ENCODE measurements around the gene RNF223. TPM values are rescaled to one million over a fixed set of nuclear protein-coding genes. Genes with fewer than 3 reads are reported as not detected.

RNF223 gene
- total RNA-seq, 1 experiment from 2014 or later = not detected

GRCh38 chr1:1081311-1082238, 7.5 kb upstream of the RNF223 start (continued):
- TF ChIP-seq AFF4 (CRISPR knock-in tag; IDR thresholded peaks at IDR 0.05; ENCODE audit: borderline replicate concordance) = no peak
- no peak for TF ChIP-seq GABPB1 (CRISPR knock-in tag; IDR thresholded peaks at IDR 0.05)
- TF ChIP-seq EMX1 (CRISPR knock-in tag; IDR thresholded peaks at IDR 0.05) = no peak
- TF ChIP-seq NFYB (CRISPR knock-in tag; conservative IDR thresholded peaks at IDR 0.05; ENCODE audit: low read depth) = no peak
- no peak for TF ChIP-seq GRHL2 (CRISPR knock-in tag; IDR thresholded peaks at IDR 0.05; ENCODE audit: insufficient replicate concordance, severe bottlenecking)
- no peak for TF ChIP-seq ZNF423 (CRISPR knock-in tag; IDR thresholded peaks at IDR 0.05)

GRCh38 chr1:1080951-1081310, 6.8 kb upstream of the RNF223 start:
- no peak for TF ChIP-seq PRRX2 (CRISPR knock-in tag; IDR thresholded peaks at IDR 0.05)
- no peak for TF ChIP-seq FOXJ3 (CRISPR knock-in tag; IDR thresholded peaks at IDR 0.05; ENCODE audit: borderline replicate concordance)
- no peak for TF ChIP-seq IRF2 (CRISPR knock-in tag; IDR thresholded peaks at IDR 0.05; ENCODE audit: borderline replicate concordance, low read depth)
- no peak for TF ChIP-seq ZNF281 (CRISPR knock-in tag; IDR thresholded peaks at IDR 0.05)
- no peak for TF ChIP-seq E2F1 (CRISPR knock-in tag; IDR thresholded peaks at IDR 0.05)
- no peak for TF ChIP-seq NR3C1 (CRISPR knock-in tag; conservative IDR thresholded peaks at IDR 0.05; ENCODE audit: low read depth)
- no peak for TF ChIP-seq CDX4 (CRISPR knock-in tag; IDR thresholded peaks at IDR 0.05; ENCODE audit: borderline replicate concordance)
- TF ChIP-seq MLX (CRISPR knock-in tag; IDR thresholded peaks at IDR 0.05) = no peak
- TF ChIP-seq ZNF396 (CRISPR knock-in tag; IDR thresholded peaks at IDR 0.05; ENCODE audit: borderline replicate concordance) = no peak
- no peak for TF ChIP-seq TCF7 (CRISPR knock-in tag; IDR thresholded peaks at IDR 0.05; ENCODE audit: low read depth)
- TF ChIP-seq ZMAT4 (CRISPR knock-in tag; IDR thresholded peaks at IDR 0.05) = no peak
- no peak for TF ChIP-seq EMX1 (CRISPR knock-in tag; IDR thresholded peaks at IDR 0.05)
- TF ChIP-seq ELF4 (CRISPR knock-in tag; IDR thresholded peaks at IDR 0.05; ENCODE audit: low read depth) = no peak
- TF ChIP-seq ZNF232 (CRISPR knock-in tag; IDR thresholded peaks at IDR 0.05) = no peak
- TF ChIP-seq MYBL2 (CRISPR knock-in tag; IDR thresholded peaks at IDR 0.05) = no peak
- no peak for TF ChIP-seq ZBTB43 (CRISPR knock-in tag; IDR thresholded peaks at IDR 0.05)
- TF ChIP-seq OVOL2 (CRISPR knock-in tag; IDR thresholded peaks at IDR 0.05; ENCODE audit: borderline replicate concordance) = no peak
- no peak for TF ChIP-seq ZNF263 (CRISPR knock-in tag; IDR thresholded peaks at IDR 0.05; ENCODE audit: low read depth)
- no peak for TF ChIP-seq ZNF138 (CRISPR knock-in tag; conservative IDR thresholded peaks at IDR 0.05)
- DNase-seq (ENCODE audit: low spot score) (peak; percentile 27), ATAC-seq (no peak)
- ChIA-PET CTCF (no interaction called here), POLR2A (no interaction called here)
- Mint-ChIP-seq H3K27me3 (ENCODE audit: low read depth) (no peaks in the 10 kb centered on the region), H3K36me3 (no peaks in the 10 kb centered on the region), H3K4me3 (peak overlapping the region; percentile 22; the same call in 1 of the 2 replicates), H3K4me1 (no peaks in the 10 kb centered on the region), H3K27ac (no peak overlapping the region), H3K9me3 (no peaks in the 10 kb centered on the region)
